T-helper 2 cell treated with Interferon-gamma antibody and Interleukin-4, amounts not matched to agents 5 μg/mL and 100 μg/mL, for 36 hours (primary cell): ENCODE measurements around the gene DBI.
A peak's percentile ranks its signal among the peaks of the same experiment; 100 is the strongest.
"Not testable (repeated sequence)": the region's sequence is repeated elsewhere in the genome, so short reads cannot be mapped to it uniquely, and the experiment has no call there.

Experiments
- DNase-seq: peaks from one replicate; pipeline ENCODE4 v3.0.0; 2021; ENCODE audit warnings: low spot score
- H3K27ac Mint-ChIP-seq: one replicate; pipeline ENCODE4 v1.8.0; 2021; ENCODE audit warnings: mild to moderate bottlenecking, mixed read lengths
- H3K27me3 Mint-ChIP-seq: one replicate; pipeline ENCODE4 v1.8.0; 2021; ENCODE audit warnings: low read depth, mixed read lengths
- H3K36me3 Mint-ChIP-seq: one replicate; pipeline ENCODE4 v1.8.0; 2021; ENCODE audit warnings: low read depth, mixed read lengths
- H3K4me1 Mint-ChIP-seq: one replicate; pipeline ENCODE4 v1.8.0; 2021; ENCODE audit warnings: low read depth, mixed read lengths
- H3K4me3 Mint-ChIP-seq: one replicate; pipeline ENCODE4 v1.8.0; 2022; ENCODE audit warnings: mild to moderate bottlenecking, moderate library complexity, mixed read lengths
- H3K9me3 Mint-ChIP-seq: one replicate; pipeline ENCODE4 v1.8.0; 2021; ENCODE audit warnings: mixed read lengths

The DBI gene

GRCh38 chr2:119397196-119397595, 30.4 kb downstream of the DBI start:
- H3K27ac Mint-ChIP-seq, result no peak overlapping the region
- peaks cover 2% of the 10 kb centered on the region for H3K27me3 Mint-ChIP-seq
- no peaks in the 10 kb centered on the region for H3K9me3 Mint-ChIP-seq
- H3K4me1 Mint-ChIP-seq, result no peaks in the 10 kb centered on the region
- no peak overlapping the region for H3K4me3 Mint-ChIP-seq
- no peak for DNase-seq
- H3K36me3 Mint-ChIP-seq, result no peaks in the 10 kb centered on the region

- Mint-ChIP-seq H3K27me3 (no peaks in the 10 kb centered on the region), H3K9me3 (no peaks in the 10 kb centered on the region), H3K4me3 (no peak overlapping the region), H3K27ac (no peak overlapping the region), H3K36me3 (no peaks in the 10 kb centered on the region), H3K4me1 (no peaks in the 10 kb centered on the region)
- no peak for DNase-seq
Observed at GRCh38 chr2:119402106-119402505, 35.3 kb downstream of the DBI start.

- H3K27me3 Mint-ChIP-seq, result no peaks in the 10 kb centered on the region
- no peak overlapping the region for H3K4me3 Mint-ChIP-seq
- no peaks in the 10 kb centered on the region for H3K4me1 Mint-ChIP-seq
- no peaks in the 10 kb centered on the region for H3K9me3 Mint-ChIP-seq
- no peaks in the 10 kb centered on the region for H3K36me3 Mint-ChIP-seq
- DNase-seq, result no peak
- H3K27ac Mint-ChIP-seq, result no peak overlapping the region
Observed at GRCh38 chr2:119402645-119403560, 36.1 kb downstream of the DBI start.

- not testable (repeated sequence) for H3K4me1 Mint-ChIP-seq, H3K4me3 Mint-ChIP-seq, H3K27ac Mint-ChIP-seq, DNase-seq, H3K27me3 Mint-ChIP-seq, H3K9me3 Mint-ChIP-seq, H3K36me3 Mint-ChIP-seq
Observed at GRCh38 chr2:119403618-119404017, 36.8 kb downstream of the DBI start.

- peaks cover 3% of the 10 kb centered on the region for H3K27me3 Mint-ChIP-seq
Observed at GRCh38 chr2:119405151-119405550, 38.4 kb downstream of the DBI start.

GRCh38 chr2:119407430-119408220, 40.8 kb downstream of the DBI start:
- H3K4me3 Mint-ChIP-seq, result no peak overlapping the region

More at GRCh38 chr2:119405151-119405550, 38.4 kb downstream of the DBI start:
- Mint-ChIP-seq H3K4me3 (no peak overlapping the region), H3K36me3 (no peaks in the 10 kb centered on the region), H3K4me1 (no peaks in the 10 kb centered on the region), H3K27ac (no peak overlapping the region), H3K9me3 (no peaks in the 10 kb centered on the region)
- DNase-seq, result no peak

GRCh38 chr2:119408221-119408619, 41.4 kb downstream of the DBI start:
- H3K27me3 Mint-ChIP-seq, result peaks cover 13% of the 10 kb centered on the region
- H3K27ac Mint-ChIP-seq, result no peak overlapping the region

More at GRCh38 chr2:119407430-119408220, 40.8 kb downstream of the DBI start:
- Mint-ChIP-seq H3K27me3 (peaks cover 13% of the 10 kb centered on the region), H3K36me3 (no peaks in the 10 kb centered on the region), H3K9me3 (no peaks in the 10 kb centered on the region), H3K4me1 (no peaks in the 10 kb centered on the region), H3K27ac (no peak overlapping the region)
- peak; percentile 7 for DNase-seq

GRCh38 chr2:119409506-119409905, 42.7 kb downstream of the DBI start:
- Mint-ChIP-seq H3K27ac (no peak overlapping the region), H3K4me1 (no peaks in the 10 kb centered on the region), H3K27me3 (peaks cover 13% of the 10 kb centered on the region), H3K4me3 (no peak overlapping the region), H3K9me3 (no peaks in the 10 kb centered on the region), H3K36me3 (no peaks in the 10 kb centered on the region)
- no peak for DNase-seq

More at GRCh38 chr2:119408221-119408619, 41.4 kb downstream of the DBI start:
- no peak overlapping the region for H3K4me3 Mint-ChIP-seq
- no peaks in the 10 kb centered on the region for H3K4me1 Mint-ChIP-seq
- no peaks in the 10 kb centered on the region for H3K9me3 Mint-ChIP-seq
- no peak for DNase-seq
- no peaks in the 10 kb centered on the region for H3K36me3 Mint-ChIP-seq

- Mint-ChIP-seq H3K36me3 (no peaks in the 10 kb centered on the region), H3K27ac (no peak overlapping the region), H3K4me1 (peaks cover 3% of the 10 kb centered on the region), H3K9me3 (no peaks in the 10 kb centered on the region), H3K27me3 (peaks cover 15% of the 10 kb centered on the region), H3K4me3 (no peak overlapping the region)
- no peak for DNase-seq
Observed at GRCh38 chr2:119414894-119415293, 48.1 kb downstream of the DBI start.

GRCh38 chr2:119415630-119416029, 48.9 kb downstream of the DBI start:
- Mint-ChIP-seq H3K4me3 (no peak overlapping the region), H3K27ac (no peak overlapping the region), H3K36me3 (no peaks in the 10 kb centered on the region), H3K27me3 (peaks cover 14% of the 10 kb centered on the region), H3K9me3 (no peaks in the 10 kb centered on the region), H3K4me1 (peaks cover 3% of the 10 kb centered on the region)
- DNase-seq, result no peak

GRCh38 chr2:119416299-119416923, 49.6 kb downstream of the DBI start:
- H3K27me3 Mint-ChIP-seq, result peaks cover 10% of the 10 kb centered on the region
- H3K4me1 Mint-ChIP-seq, result peaks cover 3% of the 10 kb centered on the region
- no peak overlapping the region for H3K4me3 Mint-ChIP-seq
- no peak overlapping the region for H3K27ac Mint-ChIP-seq
- no peaks in the 10 kb centered on the region for H3K36me3 Mint-ChIP-seq
- H3K9me3 Mint-ChIP-seq, result no peaks in the 10 kb centered on the region
- DNase-seq, result no peak

- Mint-ChIP-seq H3K27ac (no peak overlapping the region), H3K36me3 (no peaks in the 10 kb centered on the region), H3K9me3 (no peaks in the 10 kb centered on the region), H3K4me1 (peaks cover 3% of the 10 kb centered on the region), H3K4me3 (no peak overlapping the region), H3K27me3 (peaks cover 18% of the 10 kb centered on the region)
- no peak for DNase-seq
Observed at GRCh38 chr2:119417908-119418307, 51.1 kb downstream of the DBI start.

GRCh38 chr2:119419065-119419464, 52.3 kb downstream of the DBI start:
- DNase-seq, result no peak
- peaks cover 3% of the 10 kb centered on the region for H3K4me1 Mint-ChIP-seq
- H3K4me3 Mint-ChIP-seq, result no peak overlapping the region
- no peak overlapping the region for H3K27ac Mint-ChIP-seq
- H3K27me3 Mint-ChIP-seq, result peaks cover 23% of the 10 kb centered on the region
- no peaks in the 10 kb centered on the region for H3K36me3 Mint-ChIP-seq
- no peaks in the 10 kb centered on the region for H3K9me3 Mint-ChIP-seq
